ENCODE data around the gene FLNB.
"Not testable (repeated sequence)": the region's sequence is repeated elsewhere in the genome, so short reads cannot be mapped to it uniquely, and the experiment has no call there.

The FLNB gene

GRCh38 chr3:58044691-58045483, 36.7 kb downstream of the FLNB start:
- TF ChIP-seq SPI1 (IDR thresholded peaks at IDR 0.05; ENCODE audit: low read depth, low read length) (no peak), PAX5 (IDR thresholded peaks at IDR 0.05; ENCODE audit: insufficient read depth, low read length, severe bottlenecking) (no peak), POLR2A (IDR thresholded peaks at IDR 0.05; ENCODE audit: low read depth, low read length) (no peak), TAF1 (IDR thresholded peaks at IDR 0.05; ENCODE audit: low read depth, low read length) (no peak), POLR2AphosphoS5 (IDR thresholded peaks at IDR 0.05; ENCODE audit: low read depth, low read length) (no peak), POU2F2 (IDR thresholded peaks at IDR 0.05; ENCODE audit: low read depth, low read length) (no peak)
- DNase-seq (ENCODE audit: insufficient read length, low spot score) (no peak), FAIRE-seq (no peak)

GRCh38 chr3:58047826-58048225, 39.6 kb downstream of the FLNB start:
- no peak for TF ChIP-seq POU2F2 (IDR thresholded peaks at IDR 0.05; ENCODE audit: low read depth, low read length)
- no peak for TF ChIP-seq POLR2AphosphoS5 (IDR thresholded peaks at IDR 0.05; ENCODE audit: low read depth, low read length)
- TF ChIP-seq TAF1 (IDR thresholded peaks at IDR 0.05; ENCODE audit: low read depth, low read length): no peak
- no peak for TF ChIP-seq PAX5 (IDR thresholded peaks at IDR 0.05; ENCODE audit: insufficient read depth, low read length, severe bottlenecking)
- TF ChIP-seq SPI1 (IDR thresholded peaks at IDR 0.05; ENCODE audit: low read depth, low read length): no peak
- no peak for TF ChIP-seq POLR2A (IDR thresholded peaks at IDR 0.05; ENCODE audit: low read depth, low read length)
- FAIRE-seq (no peak), DNase-seq (ENCODE audit: insufficient read length, low spot score) (no peak)

DNA sequence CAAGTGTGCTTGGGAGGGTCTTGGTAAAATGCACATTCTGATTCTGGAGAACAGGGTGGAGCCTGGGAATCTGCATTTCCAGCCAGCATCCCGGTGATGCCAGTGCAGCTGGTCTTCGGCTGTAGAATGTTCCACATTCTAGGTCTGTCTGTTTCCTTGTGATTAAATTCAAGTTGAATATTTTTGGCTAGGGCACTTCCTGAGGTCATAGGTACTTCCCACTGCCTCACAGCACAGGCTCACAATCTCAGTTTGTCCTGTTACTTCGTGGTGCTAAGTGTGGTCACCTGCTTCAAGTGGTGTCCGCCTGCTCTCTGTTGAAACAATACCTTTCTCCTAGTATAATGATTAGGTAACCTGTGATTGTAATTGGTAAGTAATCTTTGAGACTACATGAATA, 40.1 kb downstream of the FLNB start:
- FAIRE-seq (peak; percentile 20), DNase-seq (ENCODE audit: insufficient read length, low spot score) (no peak)
- TF ChIP-seq TAF1 (IDR thresholded peaks at IDR 0.05; ENCODE audit: low read depth, low read length) (no peak), POLR2AphosphoS5 (IDR thresholded peaks at IDR 0.05; ENCODE audit: low read depth, low read length) (no peak), POLR2A (IDR thresholded peaks at IDR 0.05; ENCODE audit: low read depth, low read length) (no peak), POU2F2 (IDR thresholded peaks at IDR 0.05; ENCODE audit: low read depth, low read length) (no peak), PAX5 (IDR thresholded peaks at IDR 0.05; ENCODE audit: insufficient read depth, low read length, severe bottlenecking) (no peak), SPI1 (IDR thresholded peaks at IDR 0.05; ENCODE audit: low read depth, low read length) (no peak)

DNA sequence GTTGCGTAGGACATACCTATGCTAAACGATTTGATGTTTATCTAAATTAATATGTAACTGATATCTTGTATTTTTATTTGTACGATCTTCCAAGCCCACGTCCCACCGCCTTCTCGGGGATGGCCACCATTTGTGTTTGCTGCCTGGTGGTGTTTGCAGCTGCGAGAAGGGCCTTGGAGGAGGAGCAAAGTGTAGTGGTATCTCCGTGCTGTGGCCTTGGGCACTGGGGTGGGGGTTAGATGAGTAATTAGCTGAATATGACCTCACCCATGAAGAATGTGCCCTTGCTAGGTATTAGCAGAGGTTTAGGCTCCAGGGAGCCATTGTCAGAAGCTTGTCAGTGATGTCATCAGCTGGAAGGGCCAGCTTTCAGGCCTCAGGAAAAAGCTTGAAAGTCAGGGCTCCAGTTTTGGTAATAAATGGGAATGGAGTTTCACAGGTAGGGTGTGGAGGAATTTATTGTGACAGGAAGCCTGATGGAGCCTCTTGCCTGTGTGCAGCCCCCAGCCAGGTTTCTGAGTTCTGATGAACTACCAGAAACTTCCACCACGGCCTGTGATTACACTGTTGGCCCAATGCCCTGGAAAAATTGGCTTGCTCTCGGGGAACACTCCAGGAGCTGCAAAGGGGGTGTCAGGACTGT, 41.0 kb downstream of the FLNB start:
- FAIRE-seq (no peak), DNase-seq (ENCODE audit: insufficient read length, low spot score) (no peak)
- no peak for TF ChIP-seq POLR2AphosphoS5 (IDR thresholded peaks at IDR 0.05; ENCODE audit: low read depth, low read length)
- no peak for TF ChIP-seq POU2F2 (IDR thresholded peaks at IDR 0.05; ENCODE audit: low read depth, low read length)
- no peak for TF ChIP-seq SPI1 (IDR thresholded peaks at IDR 0.05; ENCODE audit: low read depth, low read length)
- no peak for TF ChIP-seq PAX5 (IDR thresholded peaks at IDR 0.05; ENCODE audit: insufficient read depth, low read length, severe bottlenecking)
- TF ChIP-seq POLR2A (IDR thresholded peaks at IDR 0.05; ENCODE audit: low read depth, low read length): no peak
- no peak for TF ChIP-seq TAF1 (IDR thresholded peaks at IDR 0.05; ENCODE audit: low read depth, low read length)

- TF ChIP-seq POLR2A (IDR thresholded peaks at IDR 0.05; ENCODE audit: low read depth, low read length) (no peak), SPI1 (IDR thresholded peaks at IDR 0.05; ENCODE audit: low read depth, low read length) (no peak), TAF1 (IDR thresholded peaks at IDR 0.05; ENCODE audit: low read depth, low read length) (no peak), POLR2AphosphoS5 (IDR thresholded peaks at IDR 0.05; ENCODE audit: low read depth, low read length) (no peak), PAX5 (IDR thresholded peaks at IDR 0.05; ENCODE audit: insufficient read depth, low read length, severe bottlenecking) (no peak), POU2F2 (IDR thresholded peaks at IDR 0.05; ENCODE audit: low read depth, low read length) (no peak)
- DNase-seq (ENCODE audit: insufficient read length, low spot score) (no peak), FAIRE-seq (no peak)
Observed at GRCh38 chr3:58051196-58051595, 43.0 kb downstream of the FLNB start.

- FAIRE-seq; DNase-seq (ENCODE audit: insufficient read length, low spot score): not testable (repeated sequence)
Observed at GRCh38 chr3:58051658-58052261, 43.5 kb downstream of the FLNB start.

GRCh38 chr3:58052373-58053273, 44.4 kb downstream of the FLNB start:
- TF ChIP-seq SPI1 (IDR thresholded peaks at IDR 0.05; ENCODE audit: low read depth, low read length) (no peak), PAX5 (IDR thresholded peaks at IDR 0.05; ENCODE audit: insufficient read depth, low read length, severe bottlenecking) (no peak), POU2F2 (IDR thresholded peaks at IDR 0.05; ENCODE audit: low read depth, low read length) (no peak), POLR2AphosphoS5 (IDR thresholded peaks at IDR 0.05; ENCODE audit: low read depth, low read length) (no peak), TAF1 (IDR thresholded peaks at IDR 0.05; ENCODE audit: low read depth, low read length) (no peak), POLR2A (IDR thresholded peaks at IDR 0.05; ENCODE audit: low read depth, low read length) (no peak)
- DNase-seq (ENCODE audit: insufficient read length, low spot score) (no peak), FAIRE-seq (peak; percentile 35)

- TF ChIP-seq POLR2AphosphoS5 (IDR thresholded peaks at IDR 0.05; ENCODE audit: low read depth, low read length) (no peak), POLR2A (IDR thresholded peaks at IDR 0.05; ENCODE audit: low read depth, low read length) (no peak), PAX5 (IDR thresholded peaks at IDR 0.05; ENCODE audit: insufficient read depth, low read length, severe bottlenecking) (no peak), SPI1 (IDR thresholded peaks at IDR 0.05; ENCODE audit: low read depth, low read length) (no peak), TAF1 (IDR thresholded peaks at IDR 0.05; ENCODE audit: low read depth, low read length) (no peak), POU2F2 (IDR thresholded peaks at IDR 0.05; ENCODE audit: low read depth, low read length) (no peak)
- FAIRE-seq: no peak
Observed at GRCh38 chr3:58054652-58055051, 46.4 kb downstream of the FLNB start.

GRCh38 chr3:58055314-58055713, 47.1 kb downstream of the FLNB start:
- TF ChIP-seq POU2F2 (IDR thresholded peaks at IDR 0.05; ENCODE audit: low read depth, low read length) (no peak), TAF1 (IDR thresholded peaks at IDR 0.05; ENCODE audit: low read depth, low read length) (no peak), POLR2AphosphoS5 (IDR thresholded peaks at IDR 0.05; ENCODE audit: low read depth, low read length) (no peak), POLR2A (IDR thresholded peaks at IDR 0.05; ENCODE audit: low read depth, low read length) (no peak), SPI1 (IDR thresholded peaks at IDR 0.05; ENCODE audit: low read depth, low read length) (no peak), PAX5 (IDR thresholded peaks at IDR 0.05; ENCODE audit: insufficient read depth, low read length, severe bottlenecking) (no peak)

More at GRCh38 chr3:58054652-58055051, 46.4 kb downstream of the FLNB start:
- no peak for DNase-seq (ENCODE audit: insufficient read length, low spot score)

DNA sequence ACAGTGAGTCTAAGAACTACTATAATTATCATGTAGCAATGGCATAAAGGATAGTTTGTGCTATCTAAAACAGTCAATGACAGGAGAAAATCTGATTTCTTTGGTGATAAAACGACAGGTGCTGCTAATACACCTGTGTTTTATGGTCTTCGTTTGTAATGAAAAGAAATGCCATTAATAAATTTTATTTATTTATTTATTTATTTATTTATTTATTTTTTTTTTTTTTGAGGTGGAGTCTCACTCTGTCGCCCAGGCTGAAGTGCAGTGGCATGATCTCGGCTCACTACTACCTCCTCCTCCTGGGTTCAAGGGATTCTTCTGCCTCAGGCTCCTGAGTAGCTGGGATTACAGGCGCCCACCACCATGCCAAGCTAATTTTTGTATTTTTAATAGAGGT, 47.7 kb downstream of the FLNB start:
- FAIRE-seq; DNase-seq (ENCODE audit: insufficient read length, low spot score): not testable (repeated sequence)

More at GRCh38 chr3:58055314-58055713, 47.1 kb downstream of the FLNB start:
- DNase-seq (ENCODE audit: insufficient read length, low spot score) (no peak), FAIRE-seq (no peak)

Measured in GM12891 (cell line).